Activated CD4-positive, alpha-beta T cell treated with anti-CD3 and anti-CD28 coated beads for 4 hours (primary cell): Measurements from ENCODE around the gene PDGFRB.
"Not testable (repeated sequence)": the region's sequence is repeated elsewhere in the genome, so short reads cannot be mapped to it uniquely, and the experiment has no call there.

Experiments used
- DNase-seq, 2 donors: peaks; one replicate each; pipeline ENCODE4 v3.0.0-alpha.2; 2020

Gene PDGFRB

GRCh38 chr5:150112201-150113046 is 43.2 kb downstream of the PDGFRB start:
- no peak for DNase-seq

- DNase-seq = no peak
These were observed 44.5 kb downstream of the PDGFRB start for GRCh38 chr5:150111122-150111521.

DNA sequence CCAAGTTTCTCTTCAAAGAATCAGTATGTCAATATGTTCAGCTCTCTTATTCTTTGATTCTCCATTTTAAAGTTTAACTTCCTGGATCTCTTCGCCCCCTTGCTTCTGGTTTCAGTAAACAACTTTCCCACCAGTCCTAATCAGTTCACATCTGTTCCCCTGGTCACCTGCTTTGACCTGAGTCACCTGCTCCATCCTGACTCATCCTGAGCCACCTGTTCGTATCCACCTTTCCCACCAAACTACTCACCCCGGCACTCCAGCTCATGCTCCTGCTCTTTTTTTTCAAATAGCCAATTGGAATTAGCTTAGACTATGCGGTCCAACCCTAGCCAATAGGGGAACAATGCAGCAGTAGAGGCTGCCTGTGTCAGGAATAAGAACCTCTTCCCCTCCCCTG is 45.7 kb downstream of the PDGFRB start:
- no peak for DNase-seq

GRCh38 chr5:150108711-150109514 is 46.7 kb downstream of the PDGFRB start:
- no peak for DNase-seq

GRCh38 chr5:150107909-150108447 is 47.7 kb downstream of the PDGFRB start:
- no peak for DNase-seq

GRCh38 chr5:150106674-150107426 is 48.8 kb downstream of the PDGFRB start:
- DNase-seq = no peak

DNA sequence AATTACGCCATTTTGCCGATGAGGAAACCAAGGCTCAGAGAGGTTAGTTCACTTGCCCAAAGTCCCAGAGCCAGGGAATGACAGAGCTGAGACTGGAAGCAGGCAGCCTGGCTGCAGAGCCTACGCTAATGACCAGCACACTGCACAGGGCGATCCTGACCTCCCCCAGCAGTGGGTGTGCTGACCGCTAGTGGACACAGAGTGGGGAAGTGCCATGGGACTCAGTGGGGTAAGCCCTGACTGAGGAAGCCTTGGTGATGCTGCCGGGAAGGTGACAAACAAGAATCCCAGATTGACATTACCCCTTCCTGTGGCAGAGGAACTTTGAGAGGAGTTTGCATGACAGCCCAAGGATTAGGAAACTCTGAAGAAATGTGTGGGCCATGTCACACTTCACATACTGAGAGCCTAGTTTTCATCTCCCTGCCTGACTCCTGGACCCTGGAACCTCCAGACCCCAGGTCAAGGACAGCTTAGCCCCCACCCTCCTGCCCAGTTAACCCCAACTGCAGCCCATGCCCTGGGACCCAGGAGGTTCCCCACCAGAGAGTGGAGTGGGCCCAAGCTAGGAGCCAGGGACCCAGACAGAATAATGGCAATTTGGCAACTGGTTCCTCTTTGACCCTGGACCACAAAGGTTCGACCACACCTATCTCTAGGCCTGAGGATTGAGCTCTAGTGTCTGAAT is 49.6 kb downstream of the PDGFRB start:
- no peak for DNase-seq

- DNase-seq = no peak
These were observed 51.1 kb downstream of the PDGFRB start for GRCh38 chr5:150104550-150104870.

- DNase-seq = no peak
These were observed 51.7 kb downstream of the PDGFRB start for GRCh38 chr5:150103678-150104549.

- no peak for DNase-seq
These were observed 54.6 kb downstream of the PDGFRB start for GRCh38 chr5:150101023-150101422.

DNA sequence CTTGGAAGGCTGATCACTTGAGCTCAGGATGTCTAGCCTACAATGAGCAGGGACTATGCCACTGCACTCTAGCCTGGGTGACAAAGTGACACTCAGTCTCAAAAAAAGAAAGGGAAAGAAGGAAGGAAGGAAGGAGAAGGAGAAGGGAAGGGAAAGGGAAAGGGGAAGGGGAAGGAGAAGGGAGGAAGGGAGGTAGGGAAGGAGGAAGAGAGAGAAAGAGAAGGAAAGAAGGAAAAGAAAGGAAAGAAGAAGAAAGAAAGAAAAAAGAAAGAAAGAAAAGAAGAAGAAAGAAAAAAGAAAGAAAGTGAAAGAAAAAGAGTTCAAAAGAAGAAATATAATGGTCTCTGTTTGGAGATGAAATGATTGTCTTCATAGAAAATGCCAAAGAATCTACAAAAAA is 58.5 kb downstream of the PDGFRB start:
- no peak for DNase-seq

DNA sequence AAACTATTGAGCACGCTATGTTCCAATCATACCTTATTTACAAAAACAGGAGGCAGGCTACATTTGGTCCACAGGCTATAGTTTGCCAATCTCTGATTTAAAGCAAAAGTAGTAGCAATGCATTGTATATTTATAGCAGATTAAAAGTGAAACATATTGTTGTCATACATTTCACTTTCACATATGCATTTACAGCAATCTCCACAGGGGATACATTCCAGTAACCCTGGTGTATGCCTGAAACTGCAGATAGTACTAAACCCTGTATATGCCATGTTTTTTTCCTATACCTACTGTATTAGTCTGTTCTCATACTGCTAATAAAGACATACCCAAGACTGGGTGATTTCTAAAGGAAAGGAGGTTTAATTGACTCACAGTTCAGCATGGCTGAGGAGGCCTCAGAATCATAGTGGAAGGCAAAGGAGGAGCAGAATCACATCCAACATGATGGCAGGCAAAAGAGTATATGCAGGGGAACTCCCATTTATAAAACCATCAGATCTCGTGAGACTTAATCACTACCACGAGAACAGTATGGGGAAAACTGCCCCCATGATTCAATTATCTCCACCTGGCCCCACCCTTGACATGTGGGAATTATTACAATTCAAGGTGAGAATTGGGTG is 63.4 kb downstream of the PDGFRB start:
- no peak for DNase-seq

DNA sequence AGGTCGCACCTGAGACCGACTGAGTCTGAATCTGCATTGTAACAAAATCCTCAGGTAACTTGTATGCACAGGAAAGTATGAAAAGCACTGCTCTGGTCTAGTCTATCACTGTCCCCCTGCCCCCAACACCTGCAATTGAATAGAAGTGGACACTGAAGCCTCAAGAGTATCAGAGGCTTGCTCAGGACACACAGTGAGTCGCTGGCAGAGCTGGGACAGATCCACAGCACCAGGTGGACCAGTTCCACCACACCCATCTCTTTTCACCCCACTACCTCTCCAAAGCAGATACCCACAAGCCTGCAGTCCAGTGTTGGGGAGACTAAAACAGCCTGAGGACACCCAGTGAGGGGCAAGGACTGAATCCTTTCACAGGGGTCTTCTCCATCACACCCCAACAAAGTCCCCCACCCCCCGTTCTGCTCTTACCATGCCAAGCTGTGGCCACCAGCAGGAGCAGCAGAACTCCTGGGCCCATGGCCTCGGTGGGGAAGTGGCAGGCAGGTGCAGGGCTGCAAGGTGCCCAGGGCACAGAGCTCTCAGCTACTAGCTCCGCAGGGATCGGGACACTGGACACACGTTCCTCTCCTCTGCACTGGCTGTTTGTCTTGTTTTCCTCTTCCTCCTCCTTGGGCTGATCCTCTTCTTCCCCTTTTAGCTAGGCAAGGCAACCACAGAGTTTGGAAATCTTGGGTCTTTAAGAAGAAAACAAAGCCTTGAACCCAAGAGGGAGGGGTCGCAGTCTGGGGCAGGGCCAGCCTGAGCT is 69.5 kb downstream of the PDGFRB start, which contains the start of gene CSF1R:
Gene CSF1R (minus strand): TSS at position 605 of the 766 bp plus-strand sequence. CDS start 127 bp downstream, at position 478.
- no peak for DNase-seq

DNA sequence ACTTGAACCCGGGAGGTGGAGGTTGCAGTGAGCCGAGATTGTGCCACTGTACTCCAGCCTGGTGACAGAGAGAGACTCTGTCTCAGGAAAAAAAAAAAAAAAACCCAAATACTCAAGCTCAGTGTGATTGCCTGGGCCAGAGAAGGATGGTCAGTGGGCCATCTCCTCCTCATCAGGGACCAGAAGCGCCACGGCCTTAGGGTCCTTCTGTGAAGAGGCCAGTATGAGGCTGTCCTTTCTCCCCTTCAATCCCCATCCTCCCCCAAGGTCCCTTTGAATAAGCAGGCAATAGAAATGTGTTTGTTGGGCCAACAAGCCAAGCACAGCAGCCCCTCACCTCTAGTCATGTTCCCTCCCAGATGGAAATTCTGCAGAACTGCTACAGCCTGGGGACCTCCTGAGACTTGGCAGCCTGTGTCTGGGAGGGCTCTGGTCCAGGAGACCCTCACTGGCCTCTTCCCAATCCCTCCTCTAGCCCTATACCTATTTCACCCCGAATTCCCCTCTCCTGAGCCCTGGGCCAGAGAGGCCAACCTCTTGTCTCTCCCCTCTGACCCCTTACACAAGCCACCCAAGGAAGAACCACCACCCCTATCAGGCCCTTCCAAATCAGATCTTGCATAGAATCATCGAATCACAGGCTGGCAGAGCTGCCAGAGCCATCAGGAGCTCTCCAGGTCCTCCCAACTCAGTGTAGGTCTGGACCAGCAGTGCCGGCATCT is 70.3 kb downstream of the PDGFRB start:
- DNase-seq = no peak

GRCh38 chr5:150084754-150085153 is 70.9 kb downstream of the PDGFRB start:
- not testable (repeated sequence) for DNase-seq

GRCh38 chr5:150082889-150083288 is 72.8 kb downstream of the PDGFRB start:
- no peak for DNase-seq

GRCh38 chr5:150082374-150082773 is 73.3 kb downstream of the PDGFRB start:
- no peak for DNase-seq

DNA sequence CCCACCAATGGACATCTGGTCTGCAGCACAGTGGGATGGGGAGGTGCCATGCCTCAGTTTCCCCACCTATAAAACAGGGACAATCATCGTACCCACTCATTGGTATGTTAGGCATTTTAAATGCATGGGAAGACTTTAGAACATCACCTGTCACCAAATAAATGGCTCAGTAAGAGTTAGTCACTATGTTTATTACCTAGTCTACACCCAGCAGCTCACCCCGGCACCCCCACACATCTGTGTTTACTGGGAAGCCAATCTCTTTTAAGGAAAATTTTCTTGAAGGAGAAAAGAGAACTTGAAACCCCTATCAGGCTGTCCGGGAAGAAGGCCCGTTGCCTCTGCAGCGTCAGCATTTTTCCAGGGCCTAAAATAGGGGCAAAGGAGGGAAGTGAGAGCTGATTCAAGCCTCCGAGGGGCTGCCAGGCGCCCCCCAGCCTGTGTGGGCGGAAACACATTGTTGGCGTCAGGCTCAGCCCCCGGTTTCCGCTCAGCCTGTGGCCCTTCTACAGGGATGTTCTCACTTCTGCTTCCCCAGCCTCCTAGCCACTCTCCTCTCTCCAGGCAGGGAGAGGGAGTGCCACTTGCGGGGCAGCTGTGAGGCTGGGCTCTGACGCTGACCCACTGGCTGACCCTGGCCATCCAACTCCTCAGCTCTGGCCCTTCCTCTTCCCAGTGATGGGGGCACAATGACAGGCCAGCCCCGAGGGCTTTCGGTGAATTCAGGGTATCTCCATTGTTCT is 73.9 kb downstream of the PDGFRB start:
- no peak for DNase-seq
